Erythroblast (primary cell): ENCODE measurements around the gene MYO15B.

Experiments
- GATA1 ChIP-seq: IDR thresholded peaks from 2 replicates; pipeline ENCODE4 v1.6.1; 2011; ENCODE audit warnings: low read depth, mild to moderate bottlenecking, control low read depth, low read length, moderate library complexity
- POLR2A ChIP-seq: IDR thresholded peaks from 2 replicates; pipeline ENCODE4 v1.6.1; 2011; ENCODE audit warnings: mild to moderate bottlenecking, low read length

GRCh38 chr17:75631353-75631752 lies 43.8 kb downstream of the MYO15B start:
- TF ChIP-seq POLR2A: no peak
- TF ChIP-seq GATA1: no peak
